Inflammatory macrophage (primary cell): ENCODE data around the gene GAL3ST2.
"Not testable (repeated sequence)": the region's sequence is repeated elsewhere in the genome, so short reads cannot be mapped to it uniquely, and the experiment has no call there.

Source experiments
- DNase-seq, 2 donors: peaks; one replicate each; pipeline ENCODE4 v3.0.0-alpha.2; 2020 to 2022

The GAL3ST2 gene

DNA sequence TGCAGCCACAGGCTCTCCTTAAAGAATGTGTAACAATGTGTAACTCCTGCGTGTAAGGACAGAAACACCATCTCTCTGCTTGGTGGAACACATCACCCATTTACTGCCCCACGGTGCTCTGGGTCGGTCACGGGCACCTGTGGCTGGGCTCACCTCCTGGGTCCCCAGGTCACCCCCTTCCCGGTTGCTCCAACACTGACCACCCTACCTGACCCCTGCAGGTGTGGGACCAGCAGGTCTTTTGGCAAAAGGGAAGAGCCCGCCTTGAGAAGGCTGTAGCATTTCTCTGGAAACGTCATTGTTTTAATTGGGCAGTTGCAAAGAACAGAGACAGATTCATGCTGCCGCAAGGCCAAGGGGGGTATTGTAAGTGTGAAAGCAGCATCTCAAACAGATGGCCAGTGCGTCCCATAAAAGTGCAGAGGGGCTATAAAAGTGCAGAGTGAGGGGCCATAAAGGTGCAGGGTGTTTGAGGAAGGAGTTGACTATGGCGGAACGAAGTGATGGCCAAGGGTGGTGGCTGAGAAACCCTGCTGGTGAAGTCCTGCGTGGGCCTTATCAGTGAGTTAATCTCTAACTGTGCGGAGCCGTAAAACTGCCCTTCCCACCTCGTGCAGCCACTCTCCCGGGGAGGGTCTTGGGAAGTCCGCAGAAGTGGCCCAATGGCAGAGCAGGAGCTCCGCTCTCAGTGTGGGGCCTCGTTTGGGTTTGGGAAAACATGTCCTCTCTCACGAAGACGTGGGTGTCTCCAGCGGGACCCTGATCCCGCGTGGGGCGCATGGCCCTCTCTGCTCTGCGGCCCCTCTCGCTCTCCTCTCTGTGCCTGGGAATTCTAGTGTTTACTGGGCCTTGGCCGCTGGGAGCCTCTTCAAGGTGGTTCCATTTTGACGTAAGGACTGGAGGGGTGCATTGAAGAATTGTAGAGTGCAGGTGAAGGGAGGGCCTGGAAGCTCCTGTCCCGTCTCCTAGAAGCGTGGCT lies 18.7 kb downstream of the GAL3ST2 start:
- no peak for DNase-seq

DNA sequence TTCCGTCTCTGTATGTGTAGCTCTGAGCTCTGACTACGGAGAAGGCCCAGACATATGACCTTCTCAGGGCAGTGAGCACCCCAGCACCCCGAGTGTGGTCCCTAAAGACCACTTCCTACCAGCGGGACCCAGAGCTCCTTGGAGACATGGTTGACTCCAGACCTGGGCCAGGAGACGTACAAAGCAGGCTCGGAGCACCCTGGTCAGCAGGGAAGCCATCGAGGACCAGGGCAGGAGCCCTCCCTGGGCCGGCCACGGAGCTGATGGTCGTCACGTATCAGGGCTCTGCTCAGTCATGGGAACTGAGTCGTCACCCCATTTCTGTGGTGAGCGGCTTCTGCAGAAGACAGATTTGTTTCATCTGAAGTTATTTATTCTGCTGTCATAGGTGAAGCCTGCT lies 19.6 kb downstream of the GAL3ST2 start:
- no peak for DNase-seq

DNA sequence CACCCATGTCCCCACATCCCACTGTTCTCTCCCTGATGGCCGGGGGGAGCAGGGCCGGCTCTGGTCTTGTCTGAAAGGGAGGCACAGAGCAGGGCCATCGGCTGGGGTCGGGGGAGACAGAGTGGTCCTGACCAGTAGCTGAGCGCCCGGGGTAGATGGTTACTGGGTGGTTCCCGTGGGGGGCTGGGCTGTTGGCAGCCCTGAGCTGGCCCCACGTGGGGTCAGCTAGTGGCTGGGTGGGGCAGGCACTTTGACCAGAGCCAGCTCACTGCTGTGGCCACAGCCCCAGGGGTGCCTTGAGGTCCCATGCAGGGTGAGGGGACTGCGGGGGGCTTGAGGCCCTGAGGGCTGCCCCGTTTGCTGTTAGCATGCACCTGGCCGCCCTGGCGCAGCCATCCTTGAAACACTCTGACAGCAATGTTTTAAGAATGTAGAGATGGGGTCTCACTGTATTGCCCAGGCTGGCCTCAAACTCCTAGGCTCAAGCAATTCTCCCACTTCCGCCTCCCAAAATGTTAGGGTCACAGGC lies 20.1 kb downstream of the GAL3ST2 start:
- DNase-seq, result no peak

DNA sequence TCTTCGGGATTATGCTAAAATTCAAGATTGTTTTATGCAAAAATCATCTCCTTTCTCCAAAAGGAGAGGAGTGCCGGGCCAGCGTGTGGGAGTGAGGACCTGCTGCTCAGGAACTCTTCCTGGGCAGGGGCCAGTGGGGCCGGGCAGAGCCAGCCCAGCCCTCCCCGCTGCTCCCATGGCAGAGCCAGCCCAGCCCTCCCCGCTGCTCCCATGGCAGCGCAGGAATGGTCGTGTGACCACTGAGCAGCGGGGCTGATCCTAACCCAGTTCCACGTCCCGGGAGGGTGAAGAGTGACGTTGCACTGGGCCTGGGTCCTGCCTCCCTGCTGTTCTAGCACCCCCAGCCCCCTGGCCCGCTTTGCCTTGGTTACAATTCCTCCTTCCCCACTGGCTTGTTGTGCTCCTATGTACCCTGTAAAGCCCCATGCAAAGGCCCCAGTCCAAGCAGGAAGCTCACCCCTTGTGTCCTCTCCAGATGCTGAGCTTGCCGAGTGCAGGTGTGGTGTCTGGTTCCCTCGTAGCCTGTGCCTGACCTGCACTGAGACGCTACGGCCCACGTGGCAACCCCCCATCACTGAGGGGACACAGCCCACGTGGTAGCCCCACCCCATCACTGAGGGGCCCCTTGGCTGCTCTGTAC lies 20.9 kb downstream of the GAL3ST2 start:
- no peak for DNase-seq

DNA sequence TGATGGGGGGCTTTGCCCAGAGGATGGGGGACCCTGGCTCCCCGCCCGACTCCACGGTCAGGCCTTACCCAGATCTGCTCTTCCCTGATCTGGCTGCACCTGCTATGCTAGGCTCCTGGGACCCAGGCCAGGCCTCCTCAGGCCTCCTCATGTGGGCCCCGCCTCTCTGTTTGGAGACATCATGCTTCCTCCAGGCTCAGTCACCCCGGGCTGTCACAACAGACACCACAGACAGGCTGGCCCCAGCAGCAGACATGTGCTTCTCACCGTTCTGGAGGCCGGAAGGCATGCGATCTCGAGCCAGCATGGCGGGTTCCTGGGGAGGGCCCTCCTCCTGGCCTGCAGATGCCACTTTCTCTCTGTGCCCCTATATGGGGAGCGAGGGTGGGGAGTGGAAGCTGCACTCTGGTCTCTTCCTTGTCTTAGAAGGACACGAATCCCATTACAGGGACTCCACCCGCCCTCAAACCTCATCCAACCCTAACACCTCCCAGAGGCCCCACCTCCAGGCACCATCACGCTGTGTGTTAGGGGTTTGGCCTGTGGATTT lies 21.5 kb downstream of the GAL3ST2 start:
- DNase-seq, result no peak

DNA sequence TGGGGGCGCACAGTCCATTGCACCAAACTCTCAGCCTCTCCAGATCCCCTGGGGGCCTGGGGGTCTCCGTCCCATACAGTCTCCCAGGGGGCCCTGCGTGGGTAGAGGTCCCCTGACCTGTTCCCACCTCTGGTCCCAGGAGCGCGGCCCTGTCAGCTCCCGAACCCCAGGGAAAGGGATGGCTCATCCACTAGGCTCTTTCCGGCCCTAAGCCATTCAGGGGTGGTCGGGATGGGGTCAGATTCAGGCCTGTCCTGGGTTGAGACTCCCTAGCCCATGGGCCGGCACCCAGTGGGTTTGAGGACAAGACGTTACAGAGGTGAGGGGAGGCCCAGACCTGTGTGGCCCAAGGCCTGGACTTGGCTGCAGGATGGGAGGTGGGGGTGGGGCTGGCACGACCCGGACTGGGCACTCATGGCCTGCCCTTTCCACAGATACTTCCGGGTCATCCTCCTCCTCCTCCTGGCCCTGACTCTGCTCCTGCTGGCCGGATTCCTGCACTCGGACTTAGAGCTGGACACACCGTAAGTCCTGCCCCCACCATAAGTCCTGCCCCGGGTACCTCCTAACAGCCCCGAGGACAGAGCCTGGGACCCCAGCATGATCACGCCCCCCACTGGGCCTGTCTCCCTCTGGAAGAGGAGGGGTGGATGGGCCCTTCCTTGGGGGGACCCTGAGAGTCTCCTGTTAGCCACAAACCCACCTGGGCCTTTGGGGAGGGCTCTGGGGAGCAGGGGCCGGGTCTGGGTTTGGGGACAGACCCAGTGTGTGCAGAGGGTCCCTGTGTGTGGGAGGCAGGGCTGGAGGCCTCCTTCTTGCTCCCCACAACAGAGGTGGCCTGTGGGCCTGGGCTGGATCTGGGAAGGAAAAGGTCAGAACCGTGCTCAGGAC lies 22.3 kb downstream of the GAL3ST2 start:
- no peak for DNase-seq

DNA sequence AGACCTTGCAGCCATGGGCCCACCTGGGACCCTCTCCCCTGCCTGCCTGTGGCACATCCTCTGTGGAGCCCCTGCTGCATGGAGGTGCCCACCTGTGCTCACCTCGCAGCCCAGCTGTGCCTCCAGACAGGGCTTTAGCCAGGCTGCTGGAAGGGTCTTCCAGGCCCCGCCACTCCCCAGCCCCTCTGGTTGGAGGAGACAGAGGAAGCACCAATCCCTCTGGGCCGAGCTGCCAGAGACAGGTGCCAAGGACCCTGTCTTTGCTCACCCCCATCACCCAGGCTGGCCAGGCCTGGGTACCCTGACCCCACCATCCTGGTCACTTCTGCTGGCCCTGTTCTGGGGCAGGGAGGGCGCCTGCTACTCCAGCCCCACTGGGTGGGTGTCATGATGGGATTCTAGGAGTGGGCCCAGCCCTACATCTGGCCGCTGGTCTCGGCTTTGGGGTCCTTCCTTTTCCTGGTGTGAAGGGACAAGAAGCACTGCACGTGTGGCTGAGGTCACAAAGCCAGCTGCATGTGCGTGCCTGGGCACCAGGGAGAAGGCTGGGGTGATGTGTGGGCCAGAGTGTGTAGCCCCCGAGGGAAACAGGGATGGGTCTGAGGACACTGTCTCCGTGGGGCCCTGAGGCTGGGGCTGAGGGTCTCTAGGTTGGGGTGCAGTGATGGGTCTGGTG lies 23.0 kb downstream of the GAL3ST2 start:
- DNase-seq, result no peak

DNA sequence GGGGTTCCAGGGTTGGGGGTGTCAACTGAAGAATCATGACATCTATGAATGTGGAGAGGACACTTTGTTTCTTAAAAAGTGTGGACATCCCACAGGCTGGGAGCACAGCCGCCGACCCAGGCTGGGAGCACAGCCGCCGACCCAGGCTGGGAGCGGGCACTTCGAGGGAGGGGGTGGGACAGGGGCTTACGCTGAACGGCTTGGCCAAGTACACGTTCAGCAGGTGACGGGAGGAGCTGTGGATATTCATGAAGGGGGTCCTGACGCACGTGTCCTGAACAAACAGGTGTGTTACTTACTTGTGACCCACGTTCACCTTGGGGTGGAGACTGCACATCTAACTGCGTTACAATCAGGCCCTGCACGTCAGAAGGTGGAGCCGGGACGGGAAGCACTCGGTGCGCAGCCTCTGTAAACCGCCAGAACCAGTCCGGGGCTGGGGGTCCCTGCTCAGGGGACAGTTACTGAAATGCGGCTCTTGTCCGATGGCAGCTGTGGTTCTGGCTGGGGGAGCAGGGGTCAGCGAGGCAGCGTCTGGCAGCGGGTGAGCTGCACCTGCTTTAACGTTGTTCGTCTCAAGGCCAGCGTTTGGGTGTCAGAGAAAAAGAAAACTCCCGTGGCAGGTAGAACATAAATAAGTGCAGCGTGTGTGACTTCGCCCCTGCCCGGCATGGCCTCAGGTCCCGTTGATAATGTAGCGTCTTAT lies 23.7 kb downstream of the GAL3ST2 start:
- not testable (repeated sequence) for DNase-seq

DNA sequence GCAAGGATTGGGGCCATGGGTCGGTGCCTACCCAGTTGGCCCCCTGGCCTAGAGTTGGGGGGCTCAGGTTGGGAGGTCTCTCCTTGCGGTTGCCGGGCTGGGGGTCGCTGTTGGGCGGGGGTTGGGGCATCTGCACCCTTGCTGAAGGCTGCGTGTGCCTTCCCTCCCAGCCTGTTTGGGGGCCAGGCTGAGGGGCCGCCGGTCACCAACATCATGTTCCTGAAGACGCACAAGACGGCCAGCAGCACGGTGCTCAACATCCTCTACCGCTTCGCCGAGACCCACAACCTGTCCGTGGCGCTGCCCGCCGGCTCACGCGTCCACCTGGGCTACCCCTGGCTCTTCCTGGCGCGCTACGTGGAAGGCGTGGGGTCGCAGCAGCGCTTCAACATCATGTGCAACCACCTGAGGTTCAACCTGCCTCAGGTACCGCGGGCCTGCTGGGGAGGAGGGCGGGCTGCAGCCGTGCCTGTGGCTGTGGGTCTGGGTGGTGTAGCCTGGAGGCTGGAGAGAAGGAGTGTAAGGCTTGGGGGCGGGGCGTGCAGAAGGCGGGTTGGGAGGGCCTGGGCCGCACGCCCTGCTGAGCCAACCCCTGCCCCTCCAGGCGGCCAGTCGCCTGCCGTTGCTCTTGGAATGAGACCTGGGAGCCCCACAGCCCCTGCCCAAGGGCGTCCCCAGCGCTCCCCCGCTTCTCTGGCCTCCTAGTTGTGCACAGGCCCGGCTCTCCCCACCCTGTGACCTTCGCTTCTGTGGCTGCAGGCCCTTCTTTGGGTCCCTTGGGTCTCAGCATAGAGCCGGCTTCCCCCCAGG lies 25.2 kb downstream of the GAL3ST2 start:
- DNase-seq, result no peak

DNA sequence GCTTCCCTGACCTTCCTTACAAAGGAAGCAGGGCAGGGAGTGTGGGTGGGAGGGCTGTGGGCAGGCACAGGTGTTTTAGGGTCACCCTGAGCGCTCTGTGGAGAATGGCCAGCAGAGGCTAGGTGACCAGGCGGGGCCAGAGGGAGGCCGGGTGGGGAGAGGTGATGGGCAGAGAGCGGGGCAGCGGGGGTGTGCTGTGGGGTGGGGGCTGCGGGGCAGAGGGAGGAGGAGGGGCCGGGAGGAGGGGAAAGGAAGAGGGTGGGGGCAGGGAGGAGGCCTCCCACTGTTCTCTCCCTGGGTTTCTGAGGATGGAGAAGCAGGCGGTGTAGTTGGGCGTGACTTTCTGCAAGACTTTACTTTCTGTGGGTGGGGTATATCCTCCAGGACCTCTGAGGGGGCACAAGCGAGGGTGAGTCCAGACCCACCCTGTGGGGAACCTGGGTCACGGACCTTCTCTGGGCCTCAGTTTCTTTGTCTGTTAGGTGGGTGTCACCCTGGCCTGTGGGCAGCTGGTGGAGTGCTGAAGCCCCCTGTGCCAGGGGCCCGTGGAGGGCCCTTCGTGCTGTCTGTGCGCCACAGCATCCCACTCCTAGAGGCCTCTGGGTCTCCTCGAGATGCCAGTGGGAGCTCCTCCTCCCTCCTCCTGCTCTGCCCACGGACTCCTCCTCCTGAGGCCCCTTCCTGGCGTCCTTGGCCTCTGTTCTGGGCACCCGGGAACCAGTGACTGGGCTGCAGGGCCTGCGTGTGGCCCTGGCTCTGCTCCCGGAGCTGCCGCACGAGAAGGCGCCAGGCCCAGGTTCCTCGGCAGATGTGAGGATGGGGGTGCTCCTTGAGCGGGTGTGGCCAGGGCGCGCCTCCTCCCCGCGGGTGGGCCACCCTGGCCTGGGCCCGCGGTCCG lies 26.0 kb downstream of the GAL3ST2 start:
- no peak for DNase-seq

DNA sequence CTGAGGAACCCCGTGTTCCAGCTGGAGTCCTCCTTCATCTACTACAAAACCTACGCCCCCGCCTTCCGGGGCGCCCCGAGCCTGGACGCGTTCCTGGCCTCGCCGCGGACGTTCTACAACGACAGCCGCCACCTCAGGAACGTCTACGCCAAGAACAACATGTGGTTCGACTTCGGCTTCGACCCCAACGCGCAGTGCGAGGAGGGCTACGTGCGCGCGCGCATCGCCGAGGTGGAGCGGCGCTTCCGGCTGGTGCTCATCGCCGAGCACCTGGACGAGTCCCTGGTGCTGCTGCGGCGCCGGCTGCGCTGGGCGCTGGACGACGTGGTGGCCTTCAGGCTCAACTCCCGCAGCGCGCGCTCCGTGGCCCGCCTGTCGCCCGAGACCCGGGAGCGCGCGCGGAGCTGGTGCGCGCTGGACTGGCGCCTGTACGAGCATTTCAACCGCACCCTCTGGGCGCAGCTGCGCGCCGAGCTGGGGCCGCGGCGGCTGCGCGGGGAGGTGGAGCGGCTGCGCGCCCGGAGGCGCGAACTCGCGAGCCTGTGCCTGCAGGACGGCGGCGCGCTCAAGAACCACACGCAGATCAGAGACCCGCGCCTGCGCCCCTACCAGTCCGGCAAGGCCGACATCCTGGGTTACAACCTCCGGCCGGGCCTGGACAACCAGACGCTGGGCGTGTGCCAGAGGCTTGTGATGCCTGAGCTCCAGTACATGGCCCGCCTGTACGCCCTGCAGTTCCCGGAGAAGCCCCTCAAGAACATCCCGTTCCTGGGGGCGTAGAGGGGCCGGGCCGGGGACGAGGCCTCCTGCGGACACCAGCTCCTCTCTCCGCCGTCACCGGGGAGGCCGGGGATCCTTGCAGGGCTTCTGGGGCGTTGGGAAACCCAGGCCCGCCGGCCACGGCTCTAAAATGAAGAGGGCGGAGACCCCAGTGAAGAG lies 27.0 kb downstream of the GAL3ST2 start:
- DNase-seq, result peak; percentile 5 to 26

DNA sequence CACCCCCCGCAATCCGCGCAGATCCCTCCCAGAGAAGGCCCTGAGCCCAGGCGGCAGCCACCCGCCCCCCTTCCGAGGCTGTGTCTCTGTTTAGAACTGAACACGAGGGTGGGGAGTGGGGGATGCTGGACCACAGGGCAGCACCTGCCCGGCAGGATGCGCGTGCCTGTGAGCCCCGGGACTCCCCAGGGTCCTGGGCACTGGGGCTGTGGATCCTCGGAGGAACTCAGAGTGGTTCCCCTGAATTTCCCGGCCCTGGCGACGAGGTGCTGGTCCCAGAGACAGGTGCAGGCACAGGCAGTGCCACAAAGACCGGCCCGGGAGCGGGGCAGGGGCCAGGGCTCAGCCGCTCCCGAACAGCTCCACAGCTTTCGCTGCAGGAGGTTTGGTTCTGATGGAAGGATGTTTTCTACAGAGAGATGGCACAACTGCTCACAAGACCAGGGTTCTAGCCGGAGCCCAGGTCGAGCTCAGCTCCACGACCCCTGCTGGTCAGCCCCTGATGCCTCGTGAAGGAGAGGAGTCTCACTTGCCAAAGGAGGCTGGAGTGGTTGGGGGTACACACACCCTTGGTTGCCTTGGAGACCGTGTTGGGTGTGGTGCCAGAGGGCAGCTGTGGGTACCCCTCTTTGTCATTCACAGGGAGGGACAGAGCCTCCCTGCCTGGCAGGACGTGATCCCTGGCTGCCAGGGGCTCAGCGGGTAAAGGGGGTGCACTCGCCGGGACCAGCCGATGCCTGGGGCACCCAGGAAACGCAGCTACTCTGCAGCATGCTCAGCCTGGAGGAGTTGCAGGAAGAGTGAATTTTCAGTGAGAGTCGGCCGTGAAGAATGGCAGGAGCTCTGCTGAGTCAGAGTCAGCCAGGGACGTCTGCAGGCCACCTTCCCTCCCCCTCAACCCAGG lies 28.0 kb downstream of the GAL3ST2 start:
- no peak for DNase-seq

DNA sequence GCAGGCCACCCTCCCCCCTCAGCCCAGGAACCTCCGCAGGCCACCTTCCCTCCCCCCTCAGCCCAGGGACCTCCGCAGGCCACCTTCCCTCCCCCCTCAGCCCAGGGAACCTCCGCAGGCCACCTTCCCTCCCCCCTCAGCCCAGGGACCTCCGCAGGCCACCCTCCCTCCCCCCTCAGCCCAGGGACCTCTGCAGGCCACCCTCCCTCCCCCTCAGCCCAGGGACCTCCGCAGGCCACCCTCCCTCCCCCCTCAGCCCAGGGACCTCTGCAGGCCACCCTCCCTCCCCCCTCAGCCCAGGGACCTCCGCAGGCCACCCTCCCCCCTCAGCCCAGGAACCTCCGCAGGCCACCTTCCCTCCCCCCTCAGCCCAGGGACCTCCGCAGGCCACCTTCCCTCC lies 29.6 kb downstream of the GAL3ST2 start:
- DNase-seq, result not testable (repeated sequence)

DNA sequence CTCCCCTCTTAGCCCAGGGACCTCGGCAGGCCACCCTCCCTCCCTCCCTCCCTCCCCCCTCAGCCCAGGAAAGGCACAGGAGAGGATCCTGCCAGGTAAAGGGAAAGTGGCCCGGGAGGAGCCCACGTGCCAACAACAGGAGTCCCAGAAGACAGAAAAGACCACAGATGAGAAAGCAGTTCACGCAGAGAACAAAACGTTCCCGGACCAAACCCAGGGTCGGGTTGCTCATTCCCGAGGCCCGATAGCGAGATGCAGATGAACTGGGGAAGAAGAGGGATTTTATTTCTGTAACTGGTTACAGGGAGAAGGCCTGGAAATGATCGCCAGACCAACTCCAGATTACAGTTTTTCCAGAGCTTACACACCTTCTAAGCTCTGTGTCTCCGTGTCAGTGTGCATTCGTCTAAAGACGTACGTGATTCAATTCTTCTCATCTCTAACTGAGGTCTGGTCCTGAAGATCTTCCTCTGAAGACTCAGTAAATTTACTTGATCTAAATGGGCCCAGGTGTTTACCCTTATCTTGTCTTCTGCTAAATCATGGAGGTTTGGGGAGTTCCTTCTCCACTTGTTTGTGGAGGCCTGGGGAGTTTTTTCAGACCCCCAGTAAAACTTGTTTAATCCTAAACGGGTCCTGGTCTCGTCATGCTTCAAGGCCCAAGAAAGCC lies 31.6 kb downstream of the GAL3ST2 start:
- DNase-seq, result no peak

DNA sequence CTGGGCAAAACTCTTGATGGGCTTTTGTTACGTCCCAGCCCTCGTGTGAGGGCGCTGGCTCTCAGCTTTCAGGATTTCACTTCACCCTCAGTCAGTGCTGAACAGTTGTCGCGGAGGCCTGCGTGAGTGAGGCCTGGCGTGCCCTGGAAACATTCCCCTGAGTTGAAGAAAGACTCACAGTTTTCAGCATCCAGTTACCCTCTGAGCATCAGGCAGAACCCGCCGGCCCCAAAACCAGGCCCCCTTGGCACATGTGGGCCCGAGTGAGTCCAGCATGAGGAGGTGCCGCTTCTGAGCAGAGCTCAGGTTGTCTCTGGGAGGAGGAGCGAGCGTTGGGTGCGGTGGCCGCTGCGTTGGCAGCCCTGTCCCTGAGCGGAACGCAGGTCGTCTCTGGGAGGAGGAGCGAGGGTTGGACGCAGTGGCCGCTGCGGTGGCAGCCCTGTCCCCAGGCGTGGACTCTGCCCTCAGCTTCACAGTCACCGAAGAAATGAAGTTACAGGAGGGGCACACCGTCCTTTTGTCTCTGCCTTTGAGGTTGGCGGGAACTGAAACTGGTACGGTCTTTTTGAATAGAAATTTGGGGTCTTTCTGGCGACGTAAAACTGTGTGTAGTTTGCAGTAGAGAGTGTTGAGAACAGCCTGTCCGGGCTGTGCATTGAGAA lies 32.2 kb downstream of the GAL3ST2 start, which contains the start of gene NEU4:
Gene NEU4, plus strand, starts transcription at position 473 of the 662 bp plus-strand sequence. CDS start 5,292 bp downstream, outside the sequence.
- DNase-seq, result no peak
